Neuronal stem cell (in vitro differentiated cells): ENCODE measurements around the gene DGKG.

Source experiments
- DNase-seq: peaks from one replicate; pipeline ENCODE4 v3.0.0-alpha.2; 2013; ENCODE audit warnings: low spot score
- H2AFZ ChIP-seq: one replicate; pipeline ENCODE4 v1.6.1; 2013; ENCODE audit warnings: mild to moderate bottlenecking, low read length, inconsistent platforms
- H2AK5ac ChIP-seq: 2 replicates; pipeline ENCODE4 v1.6.1; 2013; ENCODE audit warnings: low read depth, mild to moderate bottlenecking, inconsistent platforms, low read length, moderate library complexity, mixed read lengths
- H2BK120ac ChIP-seq: 2 replicates; pipeline ENCODE4 v1.6.1; 2013; ENCODE audit warnings: low read depth, mild to moderate bottlenecking, inconsistent platforms, low read length, moderate library complexity, mixed read lengths
- H2BK12ac ChIP-seq: one replicate; pipeline ENCODE4 v1.6.1; 2013; ENCODE audit warnings: low read length, inconsistent platforms
- H2BK15ac ChIP-seq: 2 replicates; pipeline ENCODE4 v1.6.1; 2013; ENCODE audit warnings: mild to moderate bottlenecking, low read length, inconsistent platforms, mixed read lengths
- H2BK5ac ChIP-seq: one replicate; pipeline ENCODE4 v1.6.1; 2013; ENCODE audit warnings: inconsistent platforms, mild to moderate bottlenecking, low read length, moderate library complexity
- H3K14ac ChIP-seq: one replicate; pipeline ENCODE4 v1.6.1; 2013; ENCODE audit warnings: low read length, inconsistent platforms
- H3K18ac ChIP-seq: 2 replicates; pipeline ENCODE4 v1.6.1; 2013; ENCODE audit warnings: low read length, inconsistent platforms
- H3K23ac ChIP-seq: 2 replicates; pipeline ENCODE4 v1.6.1; 2013; ENCODE audit warnings: low read depth, mild to moderate bottlenecking, mixed read lengths, low read length, inconsistent platforms; ENCODE audit not compliant: poor library complexity
- H3K27ac ChIP-seq: replicated peaks from 3 replicates; pipeline ENCODE4 v1.5.1; 2013; ENCODE audit warnings: low read length, inconsistent platforms
- H3K27me3 ChIP-seq, 3 experiments: 2 replicates each; pipeline ENCODE4 v1.6.1; 2013; ENCODE audit warnings: low read length in 3 of 3, mild to moderate bottlenecking in 2 of 3, inconsistent platforms in 1 of 3, low read depth in 1 of 3, mixed read lengths in 1 of 3, moderate library complexity in 1 of 3; ENCODE audit not compliant: control insufficient read depth in 3 of 3, insufficient read depth in 3 of 3
- H3K36me3 ChIP-seq, 2 donors: replicated peaks in 1 of 2; 2 replicates each; pipeline ENCODE4 v1.6.1; 2013; ENCODE audit warnings: low read length in 2 of 2; ENCODE audit not compliant: control insufficient read depth in 2 of 2, insufficient read depth in 2 of 2
- H3K4ac ChIP-seq: 2 replicates; pipeline ENCODE4 v1.6.1; 2013; ENCODE audit warnings: inconsistent platforms, mild to moderate bottlenecking, low read length, moderate library complexity
- H3K4me1 ChIP-seq, 2 donors: 1 replicate in 1 of 2; 2 replicates in 1 of 2; pipeline ENCODE4 v1.6.1; 2013; ENCODE audit warnings: low read length in 2 of 2, low read depth in 1 of 2; ENCODE audit not compliant: control insufficient read depth in 2 of 2, insufficient read depth in 1 of 2
- H3K4me2 ChIP-seq: one replicate; pipeline ENCODE4 v1.6.1; 2013; ENCODE audit warnings: mild to moderate bottlenecking, low read length, inconsistent platforms; ENCODE audit not compliant: insufficient read depth, poor library complexity, severe bottlenecking
- H3K4me3 ChIP-seq, 2 donors: 2 replicates each; pipeline ENCODE4 v1.5.1; 2013; ENCODE audit warnings: low read length in 2 of 2, mild to moderate bottlenecking in 2 of 2, inconsistent platforms in 1 of 2, moderate library complexity in 1 of 2
- H3K79me1 ChIP-seq: one replicate; pipeline ENCODE4 v1.6.1; 2013; ENCODE audit warnings: low read depth, mild to moderate bottlenecking, inconsistent platforms, low read length, moderate library complexity
- H3K9ac ChIP-seq: one replicate; pipeline ENCODE4 v1.6.1; 2013; ENCODE audit warnings: mild to moderate bottlenecking, low read depth, low read length, inconsistent platforms; ENCODE audit not compliant: poor library complexity
- H3K9me3 ChIP-seq, 2 donors: replicated peaks in 1 of 2; 2 replicates each; pipeline versions ENCODE3 to v1.6.1; 2013; ENCODE audit warnings: low read length in 2 of 2, mild to moderate bottlenecking in 2 of 2, inconsistent platforms in 1 of 2, low read depth in 1 of 2, mixed read lengths in 1 of 2, moderate library complexity in 1 of 2; ENCODE audit not compliant: control insufficient read depth in 2 of 2, insufficient read depth in 1 of 2
- H4K8ac ChIP-seq: one replicate; pipeline ENCODE4 v1.6.1; 2013; ENCODE audit warnings: low read depth, mild to moderate bottlenecking, inconsistent platforms, low read length, moderate library complexity
- H4K91ac ChIP-seq: one replicate; pipeline ENCODE4 v1.6.1; 2013; ENCODE audit warnings: low read length, low read depth, mild to moderate bottlenecking, inconsistent platforms; ENCODE audit not compliant: poor library complexity
- WGBS, 2 donors: extraction: QIAGEN DNeasy Blood & Tissue Kit; methylation state at CpG; one replicate each; pipeline ENCODE4 v1.1.7; 2013; ENCODE audit warnings: missing lambda C conversion rate in 2 of 2, mixed read lengths in 1 of 2; ENCODE audit not compliant: insufficient read length in 2 of 2, insufficient replicate concordance in 1 of 2; ENCODE audit errors: extremely low coverage in 2 of 2; 5-methylcytosine and 5-hydroxymethylcytosine counted together

DGKG gene

GRCh38 chr3:186367631-186368030, 5.6 kb upstream of the DGKG start:
- Histone ChIP-seq H2BK15ac (no peak overlapping the region), H3K4ac (no peak overlapping the region), H3K79me1 (no peaks in the 10 kb centered on the region), H3K9ac (no peak overlapping the region), H3K23ac (no peak overlapping the region), H2AK5ac (no peak overlapping the region), H3K27me3 (peaks cover 0 to 52% (median 11%) of the 10 kb centered on the region in 3 experiments), H2AFZ (no peak overlapping the region), H4K91ac (no peak overlapping the region), H3K36me3 (no peaks in the 10 kb centered on the region), H2BK5ac (no peak overlapping the region), H4K8ac (no peak overlapping the region), H3K18ac (no peak overlapping the region), H3K4me1 (no peaks in the 10 kb centered on the region), H3K27ac (no peak overlapping the region), H2BK120ac (no peak overlapping the region), H3K14ac (no peak overlapping the region), H3K9me3 (no peaks in the 10 kb centered on the region), H3K4me2 (no peak overlapping the region), H2BK12ac (no peak overlapping the region), H3K4me3 (no peak overlapping the region)
- WGBS, 2 donors, result no CpG with 5 or more reads among the region's 8 CpGs
- no peak for DNase-seq

GRCh38 chr3:186366206-186366605, 4.2 kb upstream of the DGKG start:
- H3K27ac ChIP-seq, result no peak overlapping the region
- no peak overlapping the region for H4K91ac ChIP-seq
- H2BK5ac ChIP-seq, result no peak overlapping the region
- no peak overlapping the region for H2BK120ac ChIP-seq
- H2BK12ac ChIP-seq, result no peak overlapping the region
- no peak overlapping the region for H2AK5ac ChIP-seq
- H3K4ac ChIP-seq, result no peak overlapping the region
- no peak overlapping the region for H2AFZ ChIP-seq
- no peak overlapping the region for H2BK15ac ChIP-seq
- no peak overlapping the region for H3K18ac ChIP-seq
- no peak overlapping the region for H3K9ac ChIP-seq
- no peak overlapping the region for H3K4me3 ChIP-seq
- no peak for DNase-seq
- no CpG with 5 or more reads among the region's 1 CpG for WGBS, 2 donors
- no peaks in the 10 kb centered on the region for H3K79me1 ChIP-seq
- no peaks in the 10 kb centered on the region for H3K36me3 ChIP-seq
- peaks cover 9 to 66% (median 25%) of the 10 kb centered on the region in 3 experiments for H3K27me3 ChIP-seq
- H3K4me1 ChIP-seq, result peaks cover under 1 to 5% of the 10 kb centered on the region in 2 donors
- no peak overlapping the region for H3K23ac ChIP-seq
- H3K9me3 ChIP-seq, result no peaks in the 10 kb centered on the region
- H3K14ac ChIP-seq, result no peak overlapping the region
- no peak overlapping the region for H4K8ac ChIP-seq
- H3K4me2 ChIP-seq, result no peak overlapping the region

GRCh38 chr3:186365202-186365974, 3.4 kb upstream of the DGKG start:
- Histone ChIP-seq H4K91ac (no peak overlapping the region), H2BK5ac (no peak overlapping the region), H2BK120ac (no peak overlapping the region), H4K8ac (no peak overlapping the region), H3K79me1 (no peaks in the 10 kb centered on the region), H2BK12ac (no peak overlapping the region), H2AK5ac (no peak overlapping the region), H3K4me2 (no peak overlapping the region), H3K9me3 (no peaks in the 10 kb centered on the region), H3K36me3 (no peaks in the 10 kb centered on the region), H3K4me3 (no peak overlapping the region), H2BK15ac (no peak overlapping the region), H3K4ac (no peak overlapping the region), H3K4me1 (peaks cover 7 to 9% of the 10 kb centered on the region in 2 donors), H2AFZ (no peak overlapping the region), H3K27me3 (peaks cover 10 to 75% (median 33%) of the 10 kb centered on the region in 3 experiments), H3K18ac (no peak overlapping the region), H3K9ac (no peak overlapping the region), H3K14ac (no peak overlapping the region), H3K23ac (no peak overlapping the region), H3K27ac (no peak overlapping the region)
- no peak for DNase-seq
- WGBS, 2 donors, result no CpG with 5 or more reads among the region's 11 CpGs

- no CpG with 5 or more reads among the region's 10 CpGs for WGBS, 2 donors
- H3K36me3 ChIP-seq, result no peaks in the 10 kb centered on the region
- H2BK5ac ChIP-seq, result no peak overlapping the region
- no peak overlapping the region for H3K4me2 ChIP-seq
- H4K8ac ChIP-seq, result no peak overlapping the region
- H2BK12ac ChIP-seq, result no peak overlapping the region
- H3K23ac ChIP-seq, result no peak overlapping the region
- H3K9me3 ChIP-seq, result no peaks in the 10 kb centered on the region
- no peak overlapping the region for H3K4me3 ChIP-seq
- no peak overlapping the region for H3K18ac ChIP-seq
- no peak overlapping the region for H3K4ac ChIP-seq
- H3K9ac ChIP-seq, result no peak overlapping the region
- no peak overlapping the region for H4K91ac ChIP-seq
- peaks cover 7 to 9% of the 10 kb centered on the region in 2 donors for H3K4me1 ChIP-seq
- no peak for DNase-seq
- H2AK5ac ChIP-seq, result no peak overlapping the region
- H3K79me1 ChIP-seq, result no peaks in the 10 kb centered on the region
- no peak overlapping the region for H2BK120ac ChIP-seq
- H3K14ac ChIP-seq, result no peak overlapping the region
- peaks cover 10 to 87% (median 36%) of the 10 kb centered on the region in 3 experiments for H3K27me3 ChIP-seq
- no peak overlapping the region for H2AFZ ChIP-seq
- H3K27ac ChIP-seq, result no peak overlapping the region
- no peak overlapping the region for H2BK15ac ChIP-seq
Measured at GRCh38 chr3:186362988-186363387, 954 bp upstream of the DGKG start.
